GM06990 (cell line): ENCODE measurements around the gene SMIM20.
"Not testable (repeated sequence)": the region's sequence is repeated elsewhere in the genome, so short reads cannot be mapped to it uniquely, and the experiment has no call there.

Source experiments
- DNase-seq: peaks from one replicate; pipeline ENCODE4 v3.0.0-alpha.2; 2011; ENCODE audit not compliant: insufficient read length; ENCODE audit errors: extremely low read depth
- H3K27me3 ChIP-seq: replicated peaks from 2 replicates; pipeline ENCODE4 v1.6.0; 2011; ENCODE audit warnings: low read length; ENCODE audit not compliant: control insufficient read depth, insufficient read depth
- H3K36me3 ChIP-seq: 2 replicates; pipeline ENCODE4 v1.5.1; 2011; ENCODE audit warnings: low read length; ENCODE audit not compliant: control insufficient read depth, insufficient read depth
- H3K4me3 ChIP-seq: replicated peaks from 2 replicates; pipeline ENCODE4 v1.5.1; 2011; ENCODE audit warnings: low read depth, mild to moderate bottlenecking, control low read depth, low read length
- CTCF ChIP-seq: IDR thresholded peaks from 2 replicates; pipeline ENCODE4 v1.5.1; 2011; ENCODE audit warnings: low read length, control low read depth, mild to moderate bottlenecking, inconsistent platforms; ENCODE audit not compliant: insufficient read depth, poor library complexity, severe bottlenecking

SMIM20 gene

GRCh38 chr4:25913851-25914669, at the start of gene SMIM20:
TSS of gene SMIM20 (plus strand) at chr4:25914220. CDS start at chr4:25914314, 94 bp downstream.
- Histone ChIP-seq H3K27me3 (no peaks in the 10 kb centered on the region), H3K36me3 (no peaks in the 10 kb centered on the region), H3K4me3 (peak within 1 kb of the TSS; percentile 78)
- TF ChIP-seq CTCF = no peak
- DNase-seq = peak; percentile 93

GRCh38 chr4:25865586-25865985, 48.4 kb upstream of the SMIM20 start:
- DNase-seq = no peak
- no peak for TF ChIP-seq CTCF
- Histone ChIP-seq H3K27me3 (no peaks in the 10 kb centered on the region), H3K36me3 (no peaks in the 10 kb centered on the region), H3K4me3 (no peak overlapping the region)

GRCh38 chr4:25866401-25866800, 47.6 kb upstream of the SMIM20 start:
- not testable (repeated sequence) for H3K4me3 ChIP-seq, DNase-seq, H3K36me3 ChIP-seq, H3K27me3 ChIP-seq

- no peaks in the 10 kb centered on the region for H3K27me3 ChIP-seq
- no peak for DNase-seq
- H3K36me3 ChIP-seq = no peaks in the 10 kb centered on the region
- no peak for TF ChIP-seq CTCF
- no peak overlapping the region for H3K4me3 ChIP-seq
These were observed 46.2 kb upstream of the SMIM20 start for GRCh38 chr4:25867781-25868294.

- Histone ChIP-seq H3K27me3 (no peaks in the 10 kb centered on the region), H3K4me3 (no peak overlapping the region), H3K36me3 (no peaks in the 10 kb centered on the region)
- no peak for TF ChIP-seq CTCF
- DNase-seq = no peak
These were observed 43.9 kb upstream of the SMIM20 start for GRCh38 chr4:25870081-25870480.

GRCh38 chr4:25872851-25873631, 41.0 kb upstream of the SMIM20 start:
- DNase-seq = no peak
- Histone ChIP-seq H3K27me3 (no peaks in the 10 kb centered on the region), H3K36me3 (no peaks in the 10 kb centered on the region), H3K4me3 (no peak overlapping the region)
- no peak for TF ChIP-seq CTCF
